CD4-positive, CD25-positive, alpha-beta regulatory T cell (primary cell): ENCODE results near the gene TMEM187. TPM values are rescaled to one million over a fixed set of nuclear protein-coding genes. Genes with fewer than 3 reads are reported as not detected.

Source experiments
- ATAC-seq, 2 donors: fragments of 150-1000 bp; cut with Tn5 transposase; one replicate each; pipeline ENCODE4 v1.10.0; 2021; ENCODE audit warnings: low read depth in 2 of 2, moderate number of reproducible peaks in 2 of 2, moderate library complexity in 1 of 2
- DNase-seq, 3 donors: peaks; one replicate each; pipeline versions ENCODE4 v3.0.0 to v3.0.0-alpha.2; 2012 to 2022; ENCODE audit warnings: mixed read lengths in 1 of 3
- H3K27ac ChIP-seq: one replicate; pipeline ENCODE4 v1.7.0; 2013; ENCODE audit warnings: mild to moderate bottlenecking, low read length; ENCODE audit not compliant: insufficient read depth, poor library complexity, severe bottlenecking
- H3K27me3 ChIP-seq: one replicate; pipeline ENCODE4 v1.7.0; 2013; ENCODE audit warnings: low read length; ENCODE audit not compliant: control insufficient read depth, insufficient read depth
- H3K36me3 ChIP-seq: one replicate; pipeline ENCODE4 v1.7.0; 2013; ENCODE audit warnings: mild to moderate bottlenecking, low read length, moderate library complexity; ENCODE audit not compliant: control insufficient read depth, insufficient read depth
- H3K4me1 ChIP-seq: 2 replicates; pipeline ENCODE4 v1.7.0; 2013; ENCODE audit warnings: mild to moderate bottlenecking, low read length; ENCODE audit not compliant: insufficient read depth, control insufficient read depth, poor library complexity, severe bottlenecking
- H3K4me3 ChIP-seq: one replicate; pipeline ENCODE4 v1.7.0; 2013; ENCODE audit warnings: low read depth, mild to moderate bottlenecking, low read length, moderate library complexity
- H3K9me3 ChIP-seq, 2 experiments: 1 replicate in 1 of 2; 2 replicates in 1 of 2; pipeline ENCODE4 v1.7.0; 2013; ENCODE audit warnings: low read length in 2 of 2, mild to moderate bottlenecking in 1 of 2, moderate library complexity in 1 of 2; ENCODE audit not compliant: control insufficient read depth in 2 of 2
- H3K27ac Mint-ChIP-seq, 3 donors: one replicate each; pipeline ENCODE4 v1.8.0; 2020 to 2022; ENCODE audit warnings: mild to moderate bottlenecking in 3 of 3, mixed read lengths in 3 of 3, moderate library complexity in 2 of 3
- H3K27me3 Mint-ChIP-seq: one replicate; pipeline ENCODE4 v1.8.0; 2022; ENCODE audit warnings: mild to moderate bottlenecking, mixed read lengths
- H3K36me3 Mint-ChIP-seq: one replicate; pipeline ENCODE4 v1.8.0; 2020; ENCODE audit warnings: mixed read lengths
- H3K4me1 Mint-ChIP-seq, 4 donors: one replicate each; pipeline ENCODE4 v1.8.0; 2020 to 2022; ENCODE audit warnings: mixed read lengths in 4 of 4, mild to moderate bottlenecking in 1 of 4
- H3K4me3 Mint-ChIP-seq, 4 donors: one replicate each; pipeline ENCODE4 v1.8.0; 2020 to 2022; ENCODE audit warnings: mild to moderate bottlenecking in 4 of 4, mixed read lengths in 4 of 4, moderate library complexity in 3 of 4
- H3K9me3 Mint-ChIP-seq, 7 donors: one replicate each; pipeline ENCODE4 v1.8.0; 2020 to 2022; ENCODE audit warnings: mixed read lengths in 7 of 7, mild to moderate bottlenecking in 3 of 7, moderate library complexity in 2 of 7
- polyA plus RNA-seq, 4 donors: library from polyadenylated mRNA; unstranded; fragments of 300-500 nt; fragmentation: Illumina TruSeq; gene quantifications; one replicate each; pipeline ENCODE4 v1.2.3, GENCODE V29; 2021
- total RNA-seq: library from RNA; stranded (reverse); gene quantifications from one replicate; pipeline ENCODE4 v1.2.3, GENCODE V29; 2022

TMEM187 gene
- total and polyA plus RNA-seq, 5 donors from 2014 or later, result 6.0 to 21.0 (median 17.3) TPM

- peaks cover 0 to 10% (median 5%) of the 10 kb centered on the region in 4 donors for H3K4me1 Mint-ChIP-seq
- Histone ChIP-seq H3K4me3 (no peak overlapping the region), H3K36me3 (peaks cover 3% of the 10 kb centered on the region), H3K4me1 (peaks cover 12% of the 10 kb centered on the region), H3K27me3 (no peaks in the 10 kb centered on the region), H3K9me3 (no peaks in the 10 kb centered on the region), H3K27ac (no peak overlapping the region)
- no peaks in the 10 kb centered on the region for H3K27me3 Mint-ChIP-seq
- no peaks in the 10 kb centered on the region for H3K9me3 Mint-ChIP-seq
- ATAC-seq (no peak), DNase-seq (no peak)
- H3K27ac Mint-ChIP-seq, result no peak overlapping the region
- peaks cover 4% of the 10 kb centered on the region for H3K36me3 Mint-ChIP-seq
- H3K4me3 Mint-ChIP-seq, result no peak overlapping the region
Measured at GRCh38 chrX:154013001-154013421, 40.5 kb downstream of the TMEM187 start.

DNA sequence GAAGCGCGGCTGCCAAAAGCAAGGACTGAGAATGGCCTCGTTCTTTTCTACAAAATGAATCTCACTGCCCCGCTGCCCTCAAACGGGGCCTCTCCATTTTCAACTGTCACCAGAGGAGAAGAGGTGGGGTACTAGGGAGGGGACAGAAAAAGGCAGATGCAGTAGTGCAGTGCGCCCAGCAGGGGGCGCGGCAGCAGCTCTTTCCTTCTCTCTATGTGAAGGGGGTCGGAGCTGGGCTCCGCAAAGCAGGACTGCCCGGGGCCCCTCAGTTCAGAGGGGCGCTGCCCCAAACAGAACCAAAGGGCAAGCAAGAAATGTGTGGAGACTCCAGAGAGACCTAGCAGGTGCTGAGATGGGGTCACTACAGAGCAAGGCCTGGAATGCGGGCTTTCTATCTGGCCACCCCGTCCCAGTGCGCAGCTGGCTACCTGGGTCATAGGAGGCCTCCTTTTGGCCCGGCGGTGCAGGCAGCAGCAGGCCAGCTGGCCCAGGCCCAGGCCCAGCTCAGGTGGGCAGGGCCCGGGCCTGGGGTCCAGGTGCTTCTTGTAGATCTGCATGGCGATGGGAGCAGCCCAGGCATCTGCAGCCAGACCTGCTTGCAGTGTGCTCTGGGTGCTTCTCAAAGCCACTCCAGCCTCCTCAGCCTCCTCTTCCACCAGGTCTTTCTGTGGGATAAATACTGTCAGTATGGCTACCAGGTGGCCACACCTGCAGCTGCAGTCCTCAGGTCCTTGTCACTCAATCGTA lies 41.2 kb downstream of the TMEM187 start:
- H3K36me3 ChIP-seq, result peaks cover 3% of the 10 kb centered on the region
- no peaks in the 10 kb centered on the region for H3K27me3 ChIP-seq

DNA sequence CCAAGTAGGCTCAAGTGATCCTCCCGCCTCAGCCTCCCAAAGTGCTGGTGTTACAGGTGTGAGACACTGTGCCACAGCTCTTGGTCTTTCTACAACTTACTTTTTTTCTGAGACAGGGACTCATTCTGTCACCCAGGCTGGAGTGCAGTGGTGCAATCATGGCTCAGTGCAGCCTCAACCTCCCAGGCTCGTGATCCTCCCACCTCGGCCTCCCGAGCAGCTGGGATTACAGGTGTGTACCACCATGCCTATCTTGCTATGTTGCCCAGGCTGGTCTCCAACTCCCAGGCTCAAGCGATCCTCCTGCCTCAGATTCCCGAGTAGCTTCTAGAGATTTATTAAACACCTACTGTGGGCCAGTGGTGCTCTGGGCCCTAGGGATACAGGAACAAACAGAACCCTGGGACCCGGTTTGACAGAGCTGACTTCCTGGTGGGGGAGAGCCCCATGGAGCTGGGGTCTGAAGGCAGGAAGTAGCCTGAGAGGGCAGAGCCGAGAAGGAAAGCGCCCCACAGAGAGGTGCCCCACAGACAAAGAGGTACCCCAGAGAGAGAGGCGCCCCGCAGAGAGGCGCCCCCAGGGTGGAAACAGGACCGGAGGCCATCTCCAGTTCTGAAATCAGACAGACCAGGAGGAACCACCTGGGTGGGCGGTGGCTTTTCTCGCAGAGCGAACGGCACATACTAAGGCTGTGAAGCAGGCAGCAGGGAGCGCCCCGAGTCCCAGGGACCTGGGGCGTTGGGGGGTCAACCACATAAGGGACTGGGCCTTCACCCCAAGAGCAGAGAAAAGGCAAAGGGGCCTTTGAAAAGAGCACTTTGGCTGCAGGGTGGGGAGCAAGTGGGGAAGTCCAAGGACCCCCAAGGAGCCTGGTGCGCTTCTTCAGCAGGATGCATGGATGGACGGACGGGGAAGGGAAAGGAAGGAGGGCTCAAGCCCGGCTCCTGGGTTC lies 42.2 kb downstream of the TMEM187 start:
- H3K9me3 Mint-ChIP-seq, result no peaks in the 10 kb centered on the region
- H3K4me1 Mint-ChIP-seq, result peaks cover 0 to 13% (median 5%) of the 10 kb centered on the region in 4 donors
- Histone ChIP-seq H3K27ac (no peak overlapping the region), H3K4me3 (no peak overlapping the region), H3K27me3 (no peaks in the 10 kb centered on the region), H3K36me3 (peaks cover 3% of the 10 kb centered on the region), H3K9me3 (no peaks in the 10 kb centered on the region), H3K4me1 (peaks cover 19% of the 10 kb centered on the region)
- DNase-seq (no peak), ATAC-seq (no peak)
- no peaks in the 10 kb centered on the region for H3K27me3 Mint-ChIP-seq
- H3K4me3 Mint-ChIP-seq, result peak overlapping the region in 2 of 4 donors; percentile 52 to 54
- H3K27ac Mint-ChIP-seq, result peak overlapping the region in 1 of 3 donors; percentile 26
- peaks cover 4% of the 10 kb centered on the region for H3K36me3 Mint-ChIP-seq

More for the DNA sequence above, 41.2 kb downstream of the TMEM187 start:
- DNase-seq (peak; percentile 30 to 54 (median 52)), ATAC-seq (peak; percentile 70 to 72)
- no peaks in the 10 kb centered on the region for H3K9me3 Mint-ChIP-seq
- H3K27me3 Mint-ChIP-seq, result no peaks in the 10 kb centered on the region
- H3K9me3 ChIP-seq, result no peaks in the 10 kb centered on the region
- H3K36me3 Mint-ChIP-seq, result peaks cover 4% of the 10 kb centered on the region
- peaks cover 19% of the 10 kb centered on the region for H3K4me1 ChIP-seq
- H3K4me3 ChIP-seq, result no peak overlapping the region
- H3K27ac ChIP-seq, result peak overlapping the region; percentile 14
- peak overlapping the region in 2 of 4 donors; percentile 63 to 75 for H3K4me3 Mint-ChIP-seq
- H3K27ac Mint-ChIP-seq, result peak overlapping the region in 2 of 3 donors; percentile 49 to 56
- H3K4me1 Mint-ChIP-seq, result peaks cover 0 to 12% (median 5%) of the 10 kb centered on the region in 4 donors

DNA sequence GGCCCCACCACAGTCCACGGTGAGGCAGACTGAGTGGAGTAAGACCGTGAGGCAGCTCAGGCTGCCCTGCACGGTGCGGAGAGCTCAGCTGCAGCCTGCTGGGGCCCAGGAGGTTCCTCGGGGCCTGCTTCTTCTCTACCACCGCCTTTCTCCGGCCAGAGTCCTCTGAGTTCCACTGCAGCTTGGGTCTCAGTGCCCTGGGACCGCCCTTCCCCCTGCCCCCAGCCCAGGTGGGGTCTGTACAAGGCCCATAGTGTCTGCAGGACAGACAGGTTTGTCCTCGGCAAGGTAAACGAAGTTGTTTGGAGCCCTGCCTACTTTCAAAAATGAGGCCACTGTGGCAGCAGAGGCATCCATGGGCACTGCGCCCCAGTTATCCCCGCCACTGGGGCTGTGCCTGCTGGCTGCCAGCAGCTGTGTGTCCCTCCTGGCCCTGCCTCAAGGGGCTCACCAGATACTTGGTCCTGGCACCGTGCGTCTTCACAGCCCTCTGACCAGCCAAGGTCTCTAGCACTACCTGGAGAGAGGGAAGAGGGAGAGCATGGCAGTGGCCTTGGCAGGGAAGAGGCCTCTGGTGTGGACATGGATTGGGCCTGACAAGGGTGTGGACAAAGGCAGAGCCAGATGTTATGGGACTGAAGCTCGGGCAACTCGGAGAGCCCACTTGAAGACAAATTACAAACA lies 43.2 kb downstream of the TMEM187 start:
- Mint-ChIP-seq H3K4me1 (peaks cover 0 to 18% (median 8%) of the 10 kb centered on the region in 4 donors), H3K4me3 (no peak overlapping the region), H3K27ac (no peak overlapping the region), H3K9me3 (no peaks in the 10 kb centered on the region), H3K27me3 (no peaks in the 10 kb centered on the region), H3K36me3 (peaks cover 4% of the 10 kb centered on the region)
- no peak for ATAC-seq
- H3K36me3 ChIP-seq, result no peaks in the 10 kb centered on the region
- H3K27me3 ChIP-seq, result no peaks in the 10 kb centered on the region
- H3K27ac ChIP-seq, result no peak overlapping the region
- peaks cover 24% of the 10 kb centered on the region for H3K4me1 ChIP-seq
- H3K9me3 ChIP-seq, result no peaks in the 10 kb centered on the region
- H3K4me3 ChIP-seq, result no peak overlapping the region
- DNase-seq, result no peak

GRCh38 chrX:154016366-154017076 lies 44.0 kb downstream of the TMEM187 start:
- no peak overlapping the region for H3K27ac Mint-ChIP-seq

DNA sequence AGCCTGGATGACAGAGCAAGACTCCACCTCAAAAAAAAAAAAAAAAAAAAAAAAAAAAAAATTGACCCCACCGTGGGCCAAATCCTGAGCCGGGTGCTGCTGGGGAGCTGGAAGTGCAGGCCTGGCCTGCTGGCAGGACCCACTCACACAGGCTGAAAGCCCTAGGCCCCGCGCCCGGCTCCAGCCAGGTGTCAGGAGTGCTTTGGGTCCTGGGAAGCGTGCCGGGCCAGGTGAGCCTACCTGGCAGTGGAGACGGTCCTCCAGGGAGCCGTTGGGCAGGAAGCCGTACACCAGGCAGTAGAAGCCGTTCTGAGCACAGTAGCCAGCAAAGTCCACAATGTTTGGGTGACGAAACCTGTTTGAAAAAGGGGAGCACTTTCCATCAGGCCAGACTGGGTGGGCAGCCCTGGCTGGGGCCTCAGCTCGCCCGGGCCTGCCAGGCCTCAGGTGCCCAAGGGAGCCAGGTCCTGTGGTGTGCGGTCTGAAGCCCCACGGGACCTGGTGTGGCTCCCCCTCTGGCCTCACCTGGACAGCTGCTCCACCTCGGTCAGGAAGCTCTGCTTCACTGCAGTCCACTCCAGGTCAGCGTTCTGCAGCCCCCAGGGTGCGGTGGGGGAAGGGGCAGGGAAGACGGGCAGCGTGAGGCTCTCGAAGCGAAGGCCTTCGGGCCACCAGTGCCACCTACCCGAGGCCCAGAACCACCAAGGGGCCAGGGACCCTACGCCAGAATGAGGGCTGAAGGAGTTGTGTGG lies 45.4 kb downstream of the TMEM187 start:
- Histone ChIP-seq H3K4me1 (peaks cover 30% of the 10 kb centered on the region), H3K27ac (peak overlapping the region; percentile 55), H3K9me3 (no peaks in the 10 kb centered on the region), H3K27me3 (no peaks in the 10 kb centered on the region), H3K4me3 (no peak overlapping the region), H3K36me3 (no peaks in the 10 kb centered on the region)
- Mint-ChIP-seq H3K4me3 (peak overlapping the region; percentile 43 to 89 (median 76)), H3K4me1 (peaks cover 0 to 20% (median 8%) of the 10 kb centered on the region in 4 donors), H3K9me3 (no peaks in the 10 kb centered on the region), H3K36me3 (peaks cover 4% of the 10 kb centered on the region), H3K27ac (no peak overlapping the region), H3K27me3 (no peaks in the 10 kb centered on the region)
- DNase-seq (no peak), ATAC-seq (no peak)

More at GRCh38 chrX:154016366-154017076, 44.0 kb downstream of the TMEM187 start:
- no peak overlapping the region for H3K4me3 ChIP-seq
- H3K4me1 Mint-ChIP-seq, result peaks cover 0 to 20% (median 8%) of the 10 kb centered on the region in 4 donors
- no peaks in the 10 kb centered on the region for H3K9me3 ChIP-seq
- H3K36me3 ChIP-seq, result no peaks in the 10 kb centered on the region
- H3K4me1 ChIP-seq, result peaks cover 30% of the 10 kb centered on the region
- H3K36me3 Mint-ChIP-seq, result peaks cover 4% of the 10 kb centered on the region
- H3K27me3 Mint-ChIP-seq, result no peaks in the 10 kb centered on the region
- no peak overlapping the region for H3K27ac ChIP-seq
- ATAC-seq (no peak), DNase-seq (no peak)
- no peak overlapping the region for H3K4me3 Mint-ChIP-seq
- H3K27me3 ChIP-seq, result no peaks in the 10 kb centered on the region
- no peaks in the 10 kb centered on the region for H3K9me3 Mint-ChIP-seq
